ENCODE measurements around the gene ARHGAP24.
"Not testable (repeated sequence)": the region's sequence is repeated elsewhere in the genome, so short reads cannot be mapped to it uniquely, and the experiment has no call there.

The ARHGAP24 gene

DNA sequence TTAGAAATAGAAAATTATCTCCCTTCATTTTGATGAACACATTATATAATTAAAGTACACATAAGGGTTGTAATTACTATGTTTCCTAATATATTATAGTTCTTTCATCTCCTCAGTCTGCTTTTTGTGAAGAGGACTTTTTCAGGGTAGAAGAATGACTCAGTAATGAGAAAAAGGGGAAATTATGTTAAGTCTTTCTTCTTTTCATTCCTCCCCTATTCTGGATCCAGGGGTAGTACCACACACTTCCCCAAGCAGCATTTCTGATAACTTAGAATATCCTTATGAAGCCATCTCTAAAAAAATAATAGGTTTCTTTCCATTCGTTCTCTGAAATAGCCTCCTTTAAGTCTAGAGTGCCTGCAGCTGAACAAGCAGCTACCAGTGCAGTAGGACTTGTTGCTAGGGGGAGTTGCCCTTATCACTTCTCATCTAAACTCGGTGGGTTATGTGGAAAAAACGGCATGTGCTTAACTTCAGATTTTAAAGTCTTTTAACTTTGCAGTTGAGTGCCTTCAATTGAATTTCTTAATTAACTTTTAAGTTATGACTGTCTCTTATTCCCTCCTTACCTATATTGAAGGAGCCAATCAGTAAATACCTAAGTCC lies 184.8 kb downstream of the ARHGAP24 start:
- no peak for DNase-seq

GRCh38 chr4:85666625-85667024 lies 191.7 kb downstream of the ARHGAP24 start:
- DNase-seq, result not testable (repeated sequence)

GRCh38 chr4:85669204-85669603 lies 194.3 kb downstream of the ARHGAP24 start:
- no peak for DNase-seq

DNA sequence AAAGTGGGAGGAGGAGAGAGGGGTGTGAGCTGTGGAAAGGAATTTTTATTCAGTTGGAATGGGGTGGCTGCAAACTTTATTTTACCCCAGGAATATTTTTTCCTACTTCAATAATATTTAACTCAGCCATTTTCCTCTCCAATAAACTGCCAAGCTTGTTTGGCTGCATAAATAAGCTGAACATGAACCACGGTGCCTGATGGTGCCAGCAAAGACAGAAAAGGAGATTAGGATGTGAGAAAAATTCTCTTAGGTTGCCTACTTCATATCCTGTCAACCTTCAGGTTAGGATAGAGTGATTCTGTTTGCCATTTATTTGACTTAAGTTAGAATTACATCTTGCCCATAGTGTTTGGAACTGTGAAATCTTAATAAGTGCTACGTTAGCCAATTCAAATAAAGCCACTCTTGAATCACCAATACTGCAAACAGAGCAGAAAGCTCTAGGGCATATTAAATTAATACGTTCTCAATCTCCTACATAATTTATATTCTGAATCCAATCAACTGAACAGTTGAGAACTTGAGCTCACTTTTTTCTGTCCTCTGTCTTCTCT lies 195.1 kb downstream of the ARHGAP24 start:
- no peak for DNase-seq

DNA sequence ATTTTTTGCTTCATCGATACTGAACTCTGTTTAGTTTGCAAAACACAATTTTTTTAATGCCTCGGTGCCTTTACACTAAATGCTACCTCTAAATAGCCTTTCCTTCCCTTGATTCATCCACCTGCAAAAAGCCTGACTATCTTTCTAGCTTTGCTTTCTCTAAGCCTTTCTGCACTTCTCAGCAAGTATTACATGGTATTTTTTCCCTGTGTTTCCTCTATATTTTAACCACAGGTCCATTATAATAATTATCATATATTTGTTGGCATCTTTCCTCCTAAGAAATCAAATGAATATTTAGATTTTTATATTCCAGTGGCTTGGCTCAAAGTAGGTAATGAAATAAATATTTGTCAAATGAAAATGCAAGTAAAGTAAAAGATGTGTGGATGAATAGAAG lies 196.2 kb downstream of the ARHGAP24 start:
- DNase-seq, result no peak

DNA sequence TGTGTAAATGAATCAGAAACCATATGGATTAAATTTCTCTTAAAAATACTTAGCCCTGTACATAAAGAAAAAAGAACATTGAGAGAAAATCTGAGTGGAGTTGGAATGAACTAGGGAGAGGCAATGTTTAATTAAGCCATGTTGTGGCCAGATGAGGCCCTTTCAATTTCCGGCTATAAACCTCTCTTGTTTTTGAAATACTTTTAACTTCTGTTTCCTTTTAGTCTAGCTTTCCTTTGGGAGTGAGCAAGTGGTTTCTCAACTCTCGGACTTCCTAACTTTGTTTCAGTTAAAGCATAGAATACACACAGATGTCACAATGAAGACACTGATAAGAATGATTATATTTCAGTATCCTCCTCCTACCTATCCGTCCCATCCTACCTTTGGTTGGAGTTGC lies 197.2 kb downstream of the ARHGAP24 start:
- DNase-seq, result no peak

GRCh38 chr4:85672959-85673358 lies 198.0 kb downstream of the ARHGAP24 start:
- no peak for DNase-seq

- DNase-seq, result no peak
Observed at GRCh38 chr4:85673540-85673939, 198.6 kb downstream of the ARHGAP24 start.

DNA sequence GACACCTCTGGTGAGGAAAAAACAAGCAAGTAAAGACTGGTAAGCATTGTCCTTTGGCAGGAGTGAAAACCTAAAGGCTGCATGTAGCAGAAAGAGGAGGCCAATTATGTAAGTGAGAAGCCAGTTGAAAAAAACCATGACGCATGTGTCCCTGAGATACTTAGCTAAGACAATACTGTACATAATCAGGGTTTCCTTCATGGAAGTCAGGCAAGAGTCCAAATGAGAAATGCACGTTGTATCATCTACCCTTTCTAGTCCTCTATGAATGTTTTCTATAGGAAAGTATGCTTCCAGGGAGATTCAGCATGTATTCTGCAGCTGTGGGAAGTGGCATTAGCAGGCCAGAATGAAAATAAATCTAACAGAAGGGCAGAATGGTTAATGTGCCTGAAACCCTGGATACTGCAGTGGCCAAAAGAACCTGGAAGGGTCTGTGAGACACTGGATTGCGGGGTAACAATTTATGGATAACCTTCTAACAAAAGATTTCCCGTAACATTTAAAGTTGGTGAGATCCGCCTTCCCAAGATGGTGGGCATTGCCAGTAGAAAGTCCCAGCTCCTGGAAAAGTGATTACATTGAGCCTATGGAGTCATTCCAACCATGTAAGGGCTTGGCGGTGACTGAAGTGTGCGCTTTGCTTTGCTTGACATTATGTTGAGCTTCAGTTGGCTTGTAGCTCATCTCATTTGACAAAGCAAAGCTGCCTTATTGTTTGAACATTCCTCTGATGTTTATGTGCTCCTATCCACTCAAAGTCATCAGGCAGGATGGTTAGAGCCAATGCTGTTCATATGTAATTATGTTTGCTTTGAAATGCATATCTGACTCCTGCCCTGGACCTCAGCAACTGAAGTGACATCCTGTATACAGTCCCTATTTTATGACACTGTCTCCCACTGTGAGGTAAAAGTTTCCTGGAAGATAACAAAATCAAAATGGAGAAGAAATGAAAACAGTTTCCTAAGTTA lies 200.4 kb downstream of the ARHGAP24 start:
- DNase-seq, result no peak

DNA sequence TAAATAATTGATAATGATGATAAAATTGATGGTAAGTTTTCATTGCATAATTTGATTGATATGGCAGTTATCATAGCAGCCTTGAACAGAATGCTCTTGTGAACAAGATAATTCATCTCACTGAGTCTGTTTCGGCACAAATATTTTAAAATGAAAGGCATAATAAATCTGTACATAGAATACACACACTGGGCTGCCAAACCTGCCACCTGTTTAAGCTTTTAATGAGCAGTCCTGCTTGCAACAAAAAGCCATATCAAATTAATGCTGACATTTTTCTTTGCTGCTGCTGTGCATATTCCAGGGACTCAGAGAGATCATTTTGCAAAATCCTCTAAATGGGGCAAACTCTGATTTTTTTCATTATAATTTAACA lies 201.1 kb downstream of the ARHGAP24 start:
- DNase-seq, result no peak

DNA sequence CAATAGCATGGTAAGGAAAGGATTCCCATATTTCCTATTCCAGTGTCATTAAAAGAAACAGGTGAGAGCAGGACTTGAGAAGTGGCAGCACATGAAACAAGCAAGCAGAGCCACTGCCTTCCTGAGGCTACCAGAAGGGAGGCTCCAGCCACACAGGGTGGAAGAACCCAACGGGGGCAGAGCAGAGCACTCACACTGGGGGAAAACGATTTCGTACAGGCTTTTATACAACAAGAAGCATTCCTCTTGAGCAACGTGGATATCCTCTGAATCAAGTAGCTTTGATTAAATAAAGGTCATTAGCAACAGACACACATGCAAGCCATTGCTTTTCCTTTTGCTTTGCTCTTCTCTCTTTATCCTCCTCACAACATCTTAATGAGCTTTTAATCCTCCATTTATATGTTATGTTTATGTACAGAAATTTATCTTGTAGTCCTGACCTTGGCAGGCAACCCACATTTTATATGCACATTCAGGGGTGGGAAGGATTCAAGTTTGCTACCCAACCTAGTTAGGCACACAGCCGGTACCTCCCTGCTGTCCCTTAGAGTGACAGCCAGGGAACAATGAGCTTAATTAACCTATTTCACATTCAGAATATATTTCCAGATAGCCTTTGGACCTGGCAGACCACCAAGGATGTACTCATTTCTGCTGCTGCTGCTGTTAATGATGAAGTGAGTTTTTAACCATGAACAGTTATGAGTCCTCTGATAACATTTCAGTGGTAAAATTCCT lies 202.1 kb downstream of the ARHGAP24 start:
- no peak for DNase-seq

DNA sequence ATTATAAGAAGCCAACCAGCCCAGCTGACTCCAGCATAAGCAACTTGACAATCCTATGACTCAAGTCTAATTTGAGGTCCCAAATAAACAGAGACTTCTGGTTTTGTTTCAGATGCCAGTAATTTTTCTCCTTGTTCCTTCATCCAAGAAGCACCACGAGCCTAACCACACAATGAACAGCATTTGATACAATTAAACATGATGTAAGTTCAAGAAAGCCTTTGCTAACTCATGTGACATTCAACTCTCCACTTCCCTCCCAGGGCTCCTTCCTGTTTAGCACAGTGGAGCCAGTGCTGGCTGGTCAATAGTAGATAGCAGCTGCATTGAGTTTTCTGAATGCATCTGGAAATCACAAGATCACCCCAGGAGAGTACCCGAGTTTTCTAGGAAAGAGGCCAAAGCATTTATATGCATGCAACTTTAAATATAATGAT lies 206.3 kb downstream of the ARHGAP24 start:
- no peak for DNase-seq

DNA sequence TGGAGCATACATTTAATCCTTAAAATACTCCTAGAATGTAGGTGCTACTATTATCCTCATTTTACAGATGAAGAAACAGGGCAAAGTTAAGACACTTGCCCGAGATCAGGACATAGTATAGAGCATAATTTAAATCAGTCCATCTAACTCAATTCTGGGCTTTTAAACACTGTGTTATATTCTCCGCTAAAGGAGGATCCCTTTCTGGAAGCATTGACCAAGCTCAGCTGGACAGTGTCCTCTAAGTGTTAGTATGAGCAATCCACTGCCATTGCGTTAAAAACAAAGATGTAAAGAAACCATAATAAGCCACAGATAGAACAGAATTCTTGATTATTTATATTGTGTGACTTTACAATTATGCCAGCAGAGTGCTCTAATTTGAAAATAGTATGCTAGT lies 207.0 kb downstream of the ARHGAP24 start:
- DNase-seq, result no peak

DNA sequence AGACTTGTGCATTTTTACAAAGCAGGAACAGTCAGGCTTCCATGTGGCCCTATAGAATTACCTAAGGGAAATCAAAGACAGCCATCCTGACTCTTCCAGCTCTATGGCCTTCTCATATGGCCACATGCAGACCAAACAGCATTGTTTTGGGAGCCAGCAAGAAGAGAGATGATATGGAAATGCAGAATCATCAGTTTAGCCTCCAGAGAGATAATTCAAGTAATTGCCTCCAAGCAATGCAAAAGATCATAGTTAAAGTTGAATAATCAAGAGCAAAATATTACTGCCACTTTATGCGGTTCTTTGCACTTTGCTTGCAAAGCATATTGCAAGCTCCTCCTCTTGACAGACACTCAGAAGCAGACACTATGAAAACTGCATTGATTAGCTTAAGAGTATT lies 207.4 kb downstream of the ARHGAP24 start:
- no peak for DNase-seq

- DNase-seq, result no peak
Observed at GRCh38 chr4:85684676-85685075, 209.7 kb downstream of the ARHGAP24 start.

DNA sequence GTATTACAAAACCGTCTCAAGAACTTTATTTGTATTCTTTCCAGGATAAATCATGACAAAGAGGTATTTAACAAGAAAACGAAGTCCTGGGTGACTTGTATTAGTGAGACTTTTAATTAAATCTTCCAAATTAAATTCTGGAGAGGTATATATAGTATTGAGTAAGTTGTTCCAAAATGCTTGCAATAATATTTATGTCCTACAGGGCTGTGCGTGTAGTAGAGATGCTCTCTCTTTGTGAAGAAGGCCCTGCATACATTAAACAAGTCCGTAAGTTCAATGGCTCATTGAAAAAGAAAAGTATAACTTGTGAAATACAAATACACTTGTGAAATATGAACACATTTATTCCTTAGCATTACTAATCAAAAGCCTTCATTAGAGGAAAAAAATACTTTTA lies 211.4 kb downstream of the ARHGAP24 start:
- DNase-seq, result no peak

DNA sequence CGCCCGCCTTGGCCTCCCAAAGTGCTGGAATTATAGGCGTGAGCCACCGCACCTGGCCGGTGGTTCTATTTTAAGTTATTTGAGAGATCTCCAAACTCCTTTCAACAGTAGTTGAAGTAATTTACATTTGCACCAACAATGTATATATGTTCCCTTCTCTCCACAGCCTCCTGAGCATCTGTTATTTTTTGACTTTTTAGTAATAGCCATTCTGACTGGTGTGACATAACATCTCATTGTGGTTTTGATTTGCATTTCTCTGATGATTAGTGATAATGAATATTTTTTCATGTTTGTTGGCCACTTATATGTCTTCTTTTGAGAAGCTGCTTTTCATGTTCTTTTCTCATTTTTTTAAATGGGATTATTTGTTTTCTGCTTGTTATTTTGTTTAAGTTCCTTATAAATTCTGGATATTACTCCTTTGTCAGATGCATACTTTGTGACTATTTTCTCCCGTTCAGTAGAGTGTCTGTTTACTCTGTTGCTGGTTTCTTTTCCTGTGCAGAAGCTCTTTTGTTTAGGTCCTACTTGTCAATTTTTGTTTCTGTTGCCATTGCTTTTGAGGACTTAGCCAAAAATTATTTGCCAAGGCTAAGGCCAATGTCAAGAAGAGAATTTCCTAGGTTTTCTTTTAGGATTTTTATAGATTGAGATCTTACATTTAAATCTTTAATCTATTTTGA lies 213.2 kb downstream of the ARHGAP24 start:
- no peak for DNase-seq

DNA sequence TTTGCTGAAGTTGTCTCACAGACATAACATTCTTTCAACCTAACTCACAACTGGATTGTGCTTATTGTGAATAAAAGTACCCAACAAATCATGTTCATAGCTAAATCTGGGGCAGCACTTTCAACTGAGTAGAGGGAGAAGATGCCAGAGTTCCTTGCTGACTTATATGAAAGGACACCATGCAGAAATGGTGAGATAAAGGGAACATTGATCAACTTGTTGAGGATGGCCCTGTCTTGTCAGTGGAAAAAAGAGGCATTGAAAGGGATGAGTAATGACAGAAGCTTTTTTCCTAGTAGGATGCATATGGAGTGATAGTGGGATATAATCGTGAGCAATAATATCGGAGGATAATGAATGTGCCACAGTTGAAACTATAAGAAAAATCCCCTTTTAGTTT lies 221.7 kb downstream of the ARHGAP24 start:
- no peak for DNase-seq

- DNase-seq, result no peak
Observed at GRCh38 chr4:85697854-85698253, 222.9 kb downstream of the ARHGAP24 start.

DNA sequence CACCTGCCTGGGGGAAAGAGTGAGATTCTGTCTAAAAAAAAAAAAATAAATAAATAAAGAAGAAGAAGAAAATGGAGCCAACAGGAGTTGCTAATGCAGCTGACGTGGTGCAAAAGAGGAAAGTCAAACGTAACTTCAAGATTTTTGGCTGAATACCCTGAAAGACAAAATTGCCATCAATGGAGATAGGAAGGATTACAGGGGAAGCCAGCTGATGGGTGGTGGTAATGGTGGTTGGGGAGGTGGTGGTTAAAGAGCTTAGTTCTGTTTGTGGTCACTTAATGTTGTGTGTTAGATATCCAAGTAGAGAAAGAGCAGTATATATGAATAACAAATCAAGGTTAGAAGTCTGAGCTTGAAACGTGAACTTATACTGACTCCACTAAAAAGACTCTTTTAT lies 225.4 kb downstream of the ARHGAP24 start:
- no peak for DNase-seq

DNA sequence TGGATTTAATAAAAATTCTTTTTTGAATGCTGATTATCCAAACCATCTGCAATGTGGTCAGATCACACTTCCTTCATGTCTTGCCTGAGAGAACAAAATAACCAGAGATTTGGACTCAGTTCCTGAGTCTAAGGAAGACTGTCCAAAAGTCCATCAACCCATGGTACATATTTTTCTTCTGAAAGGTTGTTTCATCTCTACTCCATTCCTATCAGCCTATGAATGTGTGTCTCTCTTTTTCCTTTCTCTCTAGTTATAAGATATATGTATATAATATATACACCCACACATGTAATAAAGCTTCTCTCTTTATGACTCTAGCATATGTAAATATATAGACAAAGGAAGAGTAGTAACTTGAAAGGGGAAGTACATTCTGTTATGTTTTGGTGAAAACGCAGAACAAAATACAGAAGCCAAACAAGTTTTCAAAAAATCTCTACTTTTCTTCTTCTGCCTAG lies 226.9 kb downstream of the ARHGAP24 start:
- no peak for DNase-seq

DNA sequence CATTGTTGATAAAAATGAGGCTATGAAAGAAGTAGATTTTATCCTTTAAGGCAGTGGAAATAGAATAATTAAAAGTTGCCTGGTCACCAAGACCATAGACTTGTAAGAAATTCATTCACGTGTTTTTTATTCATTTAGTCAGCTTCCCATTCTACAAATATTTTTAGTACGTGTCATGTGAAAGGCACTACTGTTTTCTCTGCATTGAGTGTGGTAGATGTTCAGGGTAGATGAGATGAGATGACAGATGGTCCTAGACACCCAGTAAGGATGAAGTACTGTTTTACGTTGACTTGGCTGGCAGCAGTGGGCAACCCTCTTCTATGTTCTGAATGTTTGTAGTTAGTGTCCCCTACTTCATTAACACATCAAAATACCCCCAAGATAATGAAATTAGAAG lies 228.1 kb downstream of the ARHGAP24 start:
- no peak for DNase-seq

DNA sequence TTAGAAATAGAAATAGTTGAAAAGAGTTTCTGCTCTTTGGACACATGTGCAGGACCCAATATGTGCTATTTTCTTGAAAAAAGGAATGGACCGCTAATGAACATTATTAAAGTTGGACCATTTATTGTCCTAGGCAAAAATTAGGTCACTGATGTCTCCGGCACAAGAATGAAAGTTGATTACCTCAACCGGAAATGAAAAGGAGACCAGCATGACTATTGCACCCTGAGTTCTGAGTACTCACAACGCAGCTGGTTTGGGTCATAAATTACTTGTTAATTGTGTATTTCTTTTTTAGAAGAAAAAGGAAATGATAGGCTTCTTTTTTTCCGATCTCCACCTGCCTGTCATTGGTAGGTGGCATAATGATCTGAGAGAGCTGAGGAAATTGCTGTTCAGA lies 232.7 kb downstream of the ARHGAP24 start:
- DNase-seq, result no peak
